Psoas muscle (tissue), 8 donors: ENCODE data around the gene CFAP299. TPM values are rescaled to one million over a fixed set of nuclear protein-coding genes. Genes with fewer than 3 reads are reported as not detected.
"Not testable (repeated sequence)": the region's sequence is repeated elsewhere in the genome, so short reads cannot be mapped to it uniquely, and the experiment has no call there.

ENCODE experiments used
- ATAC-seq, 4 donors: fragments of 200-7000 bp; cut with Tn5 transposase; one replicate each; pipeline ENCODE4 v1.9.1; 2020; ENCODE audit warnings: moderate library complexity in 3 of 4, mild to moderate bottlenecking in 2 of 4
- DNase-seq, 2 donors: peaks; one replicate each; pipeline ENCODE4 v3.0.0-alpha.2; 2020
- H3K27ac ChIP-seq: fragments of 200-600 bp; one replicate; pipeline ENCODE4 v1.8.0; 2022
- H3K27me3 ChIP-seq, 3 donors: fragments of 200-600 bp in 1 of 3; one replicate each; pipeline versions ENCODE4 v1.6.1 to v1.8.0; 2013 to 2022; ENCODE audit warnings: low read length in 2 of 3, mild to moderate bottlenecking in 2 of 3, moderate library complexity in 1 of 3; ENCODE audit not compliant: insufficient read depth in 3 of 3
- H3K36me3 ChIP-seq, 2 donors: fragments of 200-600 bp in 1 of 2; one replicate each; pipeline versions ENCODE4 v1.6.1 to v1.8.0; 2013 to 2022; ENCODE audit warnings: low read depth in 1 of 2, mild to moderate bottlenecking in 1 of 2, moderate library complexity in 1 of 2; ENCODE audit not compliant: insufficient read depth in 1 of 2
- H3K4me1 ChIP-seq: fragments of 200-600 bp; one replicate; pipeline ENCODE4 v1.8.0; 2022
- H3K4me3 ChIP-seq: fragments of 200-600 bp; one replicate; pipeline ENCODE4 v1.8.0; 2022; ENCODE audit warnings: mild to moderate bottlenecking
- H3K9me3 ChIP-seq: fragments of 200-600 bp; one replicate; pipeline ENCODE4 v1.8.0; 2022
- WGBS, 3 donors: extraction: QIAGEN DNeasy Blood & Tissue Kit; methylation state at CpG; one replicate each; pipeline versions ENCODE4 v1.1.6 to v1.1.7; 2013; 5-methylcytosine and 5-hydroxymethylcytosine counted together
- intact Hi-C, 2 donors: fragments of 100-400 bp; cut with DNase I; formaldehyde crosslinking; loops; one replicate each; pipeline versions ENCODE4 v1.11.0 to v1.14.2; 2022
- polyA plus RNA-seq, 3 donors: library from polyadenylated mRNA; stranded (reverse); fragments of 200-250 nt; gene quantifications; one replicate each; pipeline ENCODE4 v1.2.3, GENCODE V29; 2013
- total RNA-seq, 4 donors: library from RNA; stranded (reverse); fragmentation: NEBNext Ultra II Directional in 2 of 4; extraction: Animal tissue kit (Norgen Biotek cat#: 25700) in 2 of 4; gene quantifications; one replicate each; pipeline versions ENCODE4 v1.2.1 to v1.2.4, GENCODE V29; 2021 to 2023
- TF ChIP-seq, protein P1 (sequence below): fragments of 200-600 bp; IDR thresholded peaks from one replicate; pipeline ENCODE4 v1.8.0; 2022; ENCODE audit warnings: antibody characterized with exemption
- donor health status: healthy with polysubstance abuse.
- donor health status: DM: no; HTN: no; CAD: no; lungs with moderate emphysema.
- donor health status: Bipolar disorder and iron deficiency.
- donor health status: healthy.
- donor health status: DM: yes; HTN: yes; CAD: no.
- donor health status: DM: no; HTN: no; CAD: no.
- donor health status: DM: no; HTN: no; CAD: no.
- donor health status: DM: yes; HTN: yes; CAD: no.

Gene CFAP299
- total and polyA plus RNA-seq, 7 donors: not detected

DNA sequence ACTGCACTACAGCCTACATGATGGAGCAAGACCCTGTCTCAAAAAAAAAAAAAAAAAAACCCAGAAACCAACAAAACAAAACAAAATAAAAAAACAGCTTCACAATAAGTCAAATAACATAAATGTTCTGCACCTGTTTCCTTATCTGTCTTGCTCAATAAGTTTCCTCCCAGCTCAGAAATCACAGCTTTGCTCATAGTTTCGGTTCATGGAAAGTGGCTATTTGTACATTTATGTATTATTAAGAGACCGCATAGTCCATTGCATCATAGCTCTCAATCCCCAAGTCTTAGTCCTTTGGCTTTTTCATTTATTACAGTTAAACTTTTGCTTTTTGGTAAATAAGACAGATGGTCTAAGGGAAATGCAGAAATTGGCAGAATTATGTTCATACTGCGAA lies 24.4 kb upstream of the CFAP299 start:
- no peak overlapping the region for H3K4me3 ChIP-seq
- DNase-seq (no peak), ATAC-seq (no peak)
- no peaks in the 10 kb centered on the region for H3K9me3 ChIP-seq
- TF ChIP-seq, protein P1, sequence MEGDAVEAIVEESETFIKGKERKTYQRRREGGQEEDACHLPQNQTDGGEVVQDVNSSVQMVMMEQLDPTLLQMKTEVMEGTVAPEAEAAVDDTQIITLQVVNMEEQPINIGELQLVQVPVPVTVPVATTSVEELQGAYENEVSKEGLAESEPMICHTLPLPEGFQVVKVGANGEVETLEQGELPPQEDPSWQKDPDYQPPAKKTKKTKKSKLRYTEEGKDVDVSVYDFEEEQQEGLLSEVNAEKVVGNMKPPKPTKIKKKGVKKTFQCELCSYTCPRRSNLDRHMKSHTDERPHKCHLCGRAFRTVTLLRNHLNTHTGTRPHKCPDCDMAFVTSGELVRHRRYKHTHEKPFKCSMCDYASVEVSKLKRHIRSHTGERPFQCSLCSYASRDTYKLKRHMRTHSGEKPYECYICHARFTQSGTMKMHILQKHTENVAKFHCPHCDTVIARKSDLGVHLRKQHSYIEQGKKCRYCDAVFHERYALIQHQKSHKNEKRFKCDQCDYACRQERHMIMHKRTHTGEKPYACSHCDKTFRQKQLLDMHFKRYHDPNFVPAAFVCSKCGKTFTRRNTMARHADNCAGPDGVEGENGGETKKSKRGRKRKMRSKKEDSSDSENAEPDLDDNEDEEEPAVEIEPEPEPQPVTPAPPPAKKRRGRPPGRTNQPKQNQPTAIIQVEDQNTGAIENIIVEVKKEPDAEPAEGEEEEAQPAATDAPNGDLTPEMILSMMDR: no peak
- peaks cover 0 to 8% (median 4%) of the 10 kb centered on the region in 3 donors for H3K27me3 ChIP-seq
- intact Hi-C loops: no loop called here
- no peak overlapping the region for H3K27ac ChIP-seq
- H3K4me1 ChIP-seq: no peaks in the 10 kb centered on the region
- no peaks in the 10 kb centered on the region for H3K36me3 ChIP-seq
- WGBS, 3 donors: 89 to 92% (median 92%) methylated on average over 3 of the region's 3 CpGs

DNA sequence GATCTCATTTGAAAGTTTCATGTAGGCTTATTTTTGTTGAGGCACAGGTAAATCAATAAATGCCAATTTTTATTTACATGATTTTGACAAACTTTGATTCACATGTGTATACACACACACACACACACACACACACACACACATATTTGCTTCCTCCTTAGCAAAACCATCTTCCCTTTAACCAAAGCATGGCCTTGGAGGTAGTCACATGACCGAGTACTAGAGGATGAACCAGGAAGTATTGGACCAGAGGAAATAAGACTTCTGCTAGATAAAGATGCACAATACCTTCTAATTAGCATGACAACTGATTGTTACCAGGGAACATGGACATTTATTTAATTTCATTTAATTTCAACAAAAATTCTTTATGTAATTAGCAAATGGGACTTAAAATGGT lies 23.4 kb upstream of the CFAP299 start:
- WGBS, 3 donors: 79 to 88% (median 82%) methylated on average over 1 of the region's 1 CpG

DNA sequence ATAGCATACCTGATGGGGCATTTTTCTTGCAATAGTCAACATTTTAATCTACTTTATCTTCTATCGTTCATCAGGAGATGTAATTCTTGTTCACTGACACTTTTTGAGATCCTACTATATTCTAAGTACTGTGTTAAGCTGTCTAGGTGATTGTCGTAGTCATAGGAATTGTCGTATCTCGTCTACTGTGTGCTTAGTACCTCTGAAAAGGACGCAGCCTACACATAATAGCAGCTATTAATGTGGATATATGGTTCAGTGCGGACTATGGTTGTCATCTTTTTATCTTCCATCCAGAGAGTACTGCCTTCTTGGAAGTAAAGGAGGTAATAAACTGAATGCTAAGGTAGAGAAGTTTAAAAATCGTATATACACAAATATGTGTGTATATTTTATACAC lies 21.9 kb upstream of the CFAP299 start:
- intact Hi-C loops: no loop called here
- DNase-seq (no peak), ATAC-seq (no peak)
- H3K36me3 ChIP-seq: no peaks in the 10 kb centered on the region
- H3K4me3 ChIP-seq: no peak overlapping the region
- H3K4me1 ChIP-seq: no peaks in the 10 kb centered on the region
- TF ChIP-seq, protein P1: no peak
- no peak overlapping the region for H3K27ac ChIP-seq
- H3K9me3 ChIP-seq: no peaks in the 10 kb centered on the region
- 75 to 82% (median 77%) methylated on average over 7 of the region's 7 CpGs for WGBS, 3 donors
- H3K27me3 ChIP-seq: peaks cover 0 to 8% (median 4%) of the 10 kb centered on the region in 3 donors

More for the DNA sequence above, 23.4 kb upstream of the CFAP299 start:
- H3K4me3 ChIP-seq: no peak overlapping the region
- H3K27me3 ChIP-seq: peaks cover 0 to 8% (median 4%) of the 10 kb centered on the region in 3 donors
- no peaks in the 10 kb centered on the region for H3K36me3 ChIP-seq
- H3K4me1 ChIP-seq: no peaks in the 10 kb centered on the region
- no peak overlapping the region for H3K27ac ChIP-seq
- ATAC-seq: no peak
- no peak for DNase-seq
- no peaks in the 10 kb centered on the region for H3K9me3 ChIP-seq
- TF ChIP-seq, protein P1: no peak
- intact Hi-C loops: no loop called here

DNA sequence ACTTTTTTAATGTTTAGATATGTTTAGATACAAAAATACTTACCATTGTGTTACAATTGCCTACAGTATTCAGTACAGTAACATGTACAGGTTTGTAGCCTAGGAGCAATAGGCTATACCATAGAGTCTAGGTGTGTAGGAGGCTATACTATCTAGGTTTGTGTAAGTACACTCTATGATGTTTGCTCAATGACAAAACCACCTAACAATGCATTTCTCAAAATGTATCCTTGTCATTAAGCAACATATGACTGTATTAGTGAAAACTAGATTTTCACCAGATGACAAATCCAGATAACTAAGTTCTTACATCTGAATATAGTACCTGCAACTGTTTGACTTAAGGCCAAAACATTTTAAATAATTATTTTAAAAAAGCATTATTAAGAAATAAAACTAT lies 19.7 kb upstream of the CFAP299 start:
- H3K4me3 ChIP-seq, DNase-seq, H3K27ac ChIP-seq, H3K9me3 ChIP-seq, ATAC-seq, intact Hi-C loops, H3K27me3 ChIP-seq, H3K36me3 ChIP-seq, H3K4me1 ChIP-seq: not testable (repeated sequence)

DNA sequence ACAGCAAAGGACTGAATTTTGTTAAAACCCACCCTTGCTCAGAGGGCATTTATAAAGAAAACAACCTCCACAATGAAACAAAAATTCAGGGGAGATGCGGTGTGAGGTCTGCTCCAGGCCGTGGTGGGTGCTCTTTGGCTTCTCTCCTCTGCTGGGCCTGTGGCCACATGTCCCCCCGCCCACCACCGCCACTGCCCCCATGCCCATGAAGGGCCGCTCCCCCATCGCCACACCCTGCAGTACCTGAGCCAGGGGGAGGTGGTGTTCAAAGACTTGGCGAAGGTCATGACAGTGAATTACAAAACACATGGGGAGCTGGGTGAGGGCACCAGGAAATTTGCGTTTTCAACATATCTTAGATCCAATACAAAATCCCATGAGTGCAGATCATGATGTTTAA lies 14.2 kb upstream of the CFAP299 start:
- 92 to 96% (median 95%) methylated on average over 8 of the region's 8 CpGs for WGBS, 3 donors
- TF ChIP-seq, protein P1: no peak
- intact Hi-C loops: no loop called here

More for the DNA sequence above, 14.2 kb upstream of the CFAP299 start:
- ATAC-seq: no peak
- H3K36me3 ChIP-seq: no peaks in the 10 kb centered on the region
- H3K27ac ChIP-seq: no peak overlapping the region
- H3K9me3 ChIP-seq: no peaks in the 10 kb centered on the region
- no peak overlapping the region for H3K4me3 ChIP-seq
- no peak for DNase-seq
- no peaks in the 10 kb centered on the region for H3K4me1 ChIP-seq
- peaks cover 0 to 2% (median 0%) of the 10 kb centered on the region in 3 donors for H3K27me3 ChIP-seq
